ENCODE data around the gene ANGPTL1.
"Not testable (repeated sequence)": the region's sequence is repeated elsewhere in the genome, so short reads cannot be mapped to it uniquely, and the experiment has no call there.

Gene ANGPTL1

DNA sequence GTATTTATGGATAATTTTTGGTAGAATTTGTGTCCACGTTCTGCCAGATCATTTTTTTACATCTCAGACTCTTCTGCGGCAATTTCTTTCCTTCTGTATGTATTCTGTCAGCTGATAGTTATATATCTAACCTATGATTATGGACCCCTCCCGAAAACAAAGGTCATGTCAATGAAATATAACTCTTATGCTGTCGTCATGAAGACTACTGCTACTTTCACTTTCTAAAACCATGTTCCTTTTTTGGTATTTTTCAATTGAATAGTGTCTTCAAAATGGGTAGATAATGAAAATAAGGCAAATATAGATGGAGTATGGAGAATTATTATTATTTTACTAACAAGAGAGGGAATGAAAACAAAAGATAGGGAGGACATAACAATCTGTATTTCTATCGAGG lies 3.2 kb downstream of the ANGPTL1 start:
- DNase-seq: peak; percentile 87

DNA sequence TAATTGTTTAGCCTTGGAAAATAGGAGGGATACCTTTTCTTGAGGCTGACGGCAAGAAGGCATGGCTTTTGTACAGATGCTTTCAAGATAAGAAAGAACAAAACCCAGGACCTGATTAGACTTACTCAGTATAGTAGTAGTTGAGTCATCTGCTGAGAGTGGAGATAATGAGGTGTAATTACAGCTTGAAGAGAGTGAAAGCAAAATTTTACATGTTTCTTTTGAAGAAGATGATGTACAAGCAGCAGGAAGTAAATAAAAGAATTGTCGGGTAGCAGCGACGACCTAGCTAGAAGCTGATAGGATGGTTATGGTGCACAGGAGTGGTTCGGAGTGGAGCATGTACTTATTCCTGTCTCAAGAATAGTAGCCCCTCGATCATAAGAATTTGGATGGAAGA lies 6.6 kb downstream of the ANGPTL1 start:
- DNase-seq: peak; percentile 33

- DNase-seq: no peak
Measured at GRCh38 chr1:178862864-178863263, 8.0 kb downstream of the ANGPTL1 start.

GRCh38 chr1:178862416-178862815 lies 8.5 kb downstream of the ANGPTL1 start:
- DNase-seq: no peak

DNA sequence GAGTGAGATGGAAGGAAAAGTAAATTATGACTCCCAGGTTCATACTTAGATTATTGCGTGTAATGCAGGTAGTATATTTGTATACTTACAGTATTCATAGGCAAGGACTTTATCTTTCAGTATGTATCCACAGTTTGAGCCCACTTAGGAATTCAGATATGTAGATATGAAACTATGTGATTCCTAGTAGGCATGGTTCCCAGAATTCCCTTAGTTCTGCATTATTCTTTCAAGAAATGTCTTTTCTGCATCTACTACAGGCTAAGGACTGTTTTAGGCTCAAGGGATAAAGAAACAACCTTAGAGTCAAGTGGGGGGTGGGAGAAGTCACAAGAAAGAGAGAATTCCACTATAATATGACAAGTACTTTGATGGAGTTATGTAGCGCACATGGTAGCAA lies 13.8 kb downstream of the ANGPTL1 start:
- no peak for DNase-seq

- no peak for DNase-seq
Measured at GRCh38 chr1:178849918-178850317, 21.0 kb downstream of the ANGPTL1 start.

DNA sequence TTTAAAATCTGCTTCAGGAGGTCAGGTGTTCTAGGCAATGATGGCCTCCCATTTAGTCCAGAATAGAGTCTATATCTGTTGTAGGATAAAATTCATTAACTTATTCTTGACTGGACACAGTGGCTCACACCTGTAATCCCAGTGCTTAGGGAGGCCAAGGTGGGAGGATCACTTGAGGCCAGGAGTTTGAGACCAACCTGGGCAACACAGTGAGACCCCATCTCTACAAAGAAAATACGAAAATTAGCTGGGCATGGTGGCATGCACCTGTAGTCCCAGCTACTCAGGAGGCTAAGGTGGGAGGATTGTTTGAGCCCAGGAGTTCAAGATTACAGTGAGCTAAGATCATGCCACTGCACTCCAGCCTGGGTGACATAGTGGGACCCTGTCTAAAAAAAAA lies 23.0 kb downstream of the ANGPTL1 start:
- DNase-seq: not testable (repeated sequence)

- no peak for DNase-seq
Measured at GRCh38 chr1:178847396-178847849, 23.5 kb downstream of the ANGPTL1 start.

- no peak for DNase-seq
Measured at GRCh38 chr1:178846306-178846705, 24.6 kb downstream of the ANGPTL1 start.

DNA sequence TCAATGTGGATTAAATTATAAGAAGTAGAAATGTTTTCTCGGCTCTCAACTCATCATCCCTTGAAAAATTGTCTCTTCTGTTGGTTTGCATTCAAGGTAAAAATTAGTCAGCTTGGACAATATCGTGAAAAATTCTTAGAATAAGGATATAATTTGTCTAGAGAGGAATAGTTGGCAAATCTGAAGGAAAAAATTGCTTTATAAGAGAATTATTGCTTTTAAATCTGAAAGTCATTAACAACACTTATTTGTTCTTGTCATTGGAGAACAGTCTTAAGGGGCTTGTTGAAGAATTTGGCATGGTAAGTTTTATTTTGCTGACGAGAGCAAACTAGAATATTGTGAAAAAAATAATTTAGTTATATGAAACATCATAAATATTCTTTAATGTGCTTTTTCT lies 26.4 kb downstream of the ANGPTL1 start:
- DNase-seq: no peak

DNA sequence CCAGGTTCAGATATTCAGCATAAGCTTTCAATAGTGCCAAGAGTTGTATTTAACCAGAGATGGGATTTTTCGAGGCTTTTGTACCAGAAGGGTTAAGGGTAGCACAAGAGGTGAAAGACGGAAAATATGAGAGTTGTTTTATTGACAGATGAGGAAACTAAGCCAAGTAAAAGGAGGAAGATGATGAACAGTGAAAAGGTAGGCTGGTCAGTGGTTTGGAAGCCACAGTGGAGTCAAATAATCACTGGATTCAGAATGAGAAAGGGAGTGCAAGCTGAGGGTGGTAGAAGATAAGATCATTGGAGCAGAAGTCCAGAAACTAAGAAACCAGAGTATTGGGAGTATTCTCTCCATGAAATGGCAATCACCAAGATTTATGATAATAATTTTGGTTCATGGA lies 45.7 kb downstream of the ANGPTL1 start:
- no peak for DNase-seq

- no peak for DNase-seq
Measured at GRCh38 chr1:178821134-178821866, 49.6 kb downstream of the ANGPTL1 start.

DNA sequence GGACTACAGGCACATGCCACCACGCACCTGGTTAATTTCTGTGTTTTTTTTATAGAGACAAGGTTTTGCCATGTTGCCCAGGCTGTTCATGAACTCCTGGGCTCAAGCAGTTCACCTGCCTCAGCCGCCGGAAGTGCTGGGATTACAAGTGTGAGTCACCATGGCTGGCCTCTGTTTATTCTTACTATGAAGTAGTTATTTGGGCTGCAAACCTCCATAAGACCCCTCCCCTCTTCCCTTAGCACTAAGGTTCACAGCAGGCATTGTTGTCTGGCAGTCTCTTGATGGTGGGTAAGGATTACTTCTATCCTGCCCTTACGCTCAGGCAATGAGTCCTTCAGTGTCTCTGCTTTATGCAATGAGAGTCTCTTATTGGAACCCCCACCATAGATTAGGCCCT lies 51.8 kb downstream of the ANGPTL1 start:
- DNase-seq: no peak

DNA sequence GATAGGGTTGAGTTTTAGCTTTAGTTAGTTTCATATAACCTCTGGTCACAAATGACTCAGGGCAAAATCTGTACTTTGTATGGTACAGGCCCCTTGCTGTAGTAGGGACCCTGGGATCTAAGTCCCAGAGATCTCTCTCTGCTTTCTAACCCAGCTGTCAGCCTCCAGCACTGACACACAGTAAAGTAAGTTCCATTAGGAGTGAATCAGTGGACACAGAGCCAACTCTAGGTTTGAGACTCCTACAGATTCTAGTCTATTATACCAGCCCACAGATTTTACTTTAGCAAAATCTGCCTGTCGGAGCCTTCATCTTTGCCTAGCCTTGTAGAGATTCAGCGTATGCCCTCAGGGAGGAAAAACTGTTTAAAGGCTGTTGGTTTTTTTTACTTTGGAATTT lies 52.5 kb downstream of the ANGPTL1 start:
- DNase-seq: no peak

DNA sequence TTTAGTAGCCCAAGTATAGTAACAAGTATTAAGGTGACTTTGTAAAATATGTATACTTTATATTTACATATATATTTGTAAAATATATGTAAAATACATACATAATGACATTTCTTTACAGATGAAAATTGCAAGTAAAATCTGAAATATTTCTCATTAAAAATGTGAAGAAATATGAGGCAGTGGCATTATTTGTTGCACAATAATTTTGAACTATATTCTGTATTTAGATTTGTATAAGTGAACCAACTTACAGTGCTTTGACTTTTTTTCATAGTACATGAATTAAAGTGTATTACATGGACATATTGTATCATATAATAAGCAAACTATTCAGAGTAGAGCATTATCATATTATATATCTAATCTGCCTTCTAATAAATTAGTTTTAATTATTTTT lies 60.3 kb downstream of the ANGPTL1 start:
- DNase-seq: no peak

GRCh38 chr1:178808529-178808928 lies 62.3 kb downstream of the ANGPTL1 start:
- DNase-seq: no peak

GRCh38 chr1:178806665-178807300 lies 64.1 kb downstream of the ANGPTL1 start:
- DNase-seq: no peak

GRCh38 chr1:178802873-178803272 lies 68.0 kb downstream of the ANGPTL1 start:
- no peak for DNase-seq
